ENCODE measurements around the gene UNC13A.

- TF ChIP-seq SUZ12 (IDR thresholded peaks at IDR 0.05): no peak
- TF ChIP-seq BHLHE40 (IDR thresholded peaks at IDR 0.05; ENCODE audit: borderline replicate concordance): no peak
- no peak for TF ChIP-seq L3MBTL2 (conservative IDR thresholded peaks at IDR 0.05)
- TF ChIP-seq TARDBP (IDR thresholded peaks at IDR 0.05): no peak
- TF ChIP-seq ELF4 (IDR thresholded peaks at IDR 0.05): no peak
- no peak for TF ChIP-seq SP1 (IDR thresholded peaks at IDR 0.05)
- no peak for TF ChIP-seq PKNOX1 (IDR thresholded peaks at IDR 0.05)
- TF ChIP-seq FOXA1 (IDR thresholded peaks at IDR 0.05): no peak
- no peak for TF ChIP-seq NFRKB (IDR thresholded peaks at IDR 0.05)
- TF ChIP-seq ARNT (IDR thresholded peaks at IDR 0.05): no peak
- no peak for TF ChIP-seq LEF1 (IDR thresholded peaks at IDR 0.05; ENCODE audit: borderline replicate concordance)
Observed at GRCh38 chr19:17718550-17718946, 30.4 kb upstream of the UNC13A start.
